ENCODE results near the gene EFL1. TPM values are rescaled to one million over a fixed set of nuclear protein-coding genes. Genes with fewer than 3 reads are reported as not detected.

Gene EFL1
- total RNA-seq, 1 experiment from 2014 or later = 27.5 TPM

DNA sequence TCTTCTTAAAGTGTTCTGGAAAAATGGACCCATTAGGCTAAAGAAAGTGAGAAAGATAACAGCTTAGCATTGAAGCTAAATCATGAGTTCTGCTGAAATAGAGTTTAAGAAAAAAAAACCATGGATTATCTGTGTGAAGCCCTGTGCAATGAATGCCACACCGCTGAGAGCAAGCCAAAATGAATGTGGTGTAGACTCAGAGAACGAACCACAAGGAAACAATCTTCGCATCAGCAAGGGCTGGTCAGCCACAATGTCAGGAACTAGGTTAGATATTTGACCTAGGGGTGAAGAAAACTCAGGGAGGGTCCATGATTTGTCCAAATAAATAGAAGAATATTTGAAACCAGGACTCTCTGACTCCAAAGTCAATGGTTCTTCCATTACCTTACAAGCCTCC, 125.3 kb downstream of the EFL1 start:
- DNase-seq (ENCODE audit: low spot score) = no peak
- CTCF ChIA-PET = no interaction called here
- no peak for ATAC-seq
- Mint-ChIP-seq H3K4me1 (no peaks in the 10 kb centered on the region), H3K27me3 (ENCODE audit: low read depth) (no peaks in the 10 kb centered on the region), H3K4me3 (no peak overlapping the region), H3K27ac (no peak overlapping the region), H3K36me3 (no peaks in the 10 kb centered on the region; the same call in 1 of the 2 replicates), H3K9me3 (no peaks in the 10 kb centered on the region)
- TF ChIP-seq, protein P1, sequence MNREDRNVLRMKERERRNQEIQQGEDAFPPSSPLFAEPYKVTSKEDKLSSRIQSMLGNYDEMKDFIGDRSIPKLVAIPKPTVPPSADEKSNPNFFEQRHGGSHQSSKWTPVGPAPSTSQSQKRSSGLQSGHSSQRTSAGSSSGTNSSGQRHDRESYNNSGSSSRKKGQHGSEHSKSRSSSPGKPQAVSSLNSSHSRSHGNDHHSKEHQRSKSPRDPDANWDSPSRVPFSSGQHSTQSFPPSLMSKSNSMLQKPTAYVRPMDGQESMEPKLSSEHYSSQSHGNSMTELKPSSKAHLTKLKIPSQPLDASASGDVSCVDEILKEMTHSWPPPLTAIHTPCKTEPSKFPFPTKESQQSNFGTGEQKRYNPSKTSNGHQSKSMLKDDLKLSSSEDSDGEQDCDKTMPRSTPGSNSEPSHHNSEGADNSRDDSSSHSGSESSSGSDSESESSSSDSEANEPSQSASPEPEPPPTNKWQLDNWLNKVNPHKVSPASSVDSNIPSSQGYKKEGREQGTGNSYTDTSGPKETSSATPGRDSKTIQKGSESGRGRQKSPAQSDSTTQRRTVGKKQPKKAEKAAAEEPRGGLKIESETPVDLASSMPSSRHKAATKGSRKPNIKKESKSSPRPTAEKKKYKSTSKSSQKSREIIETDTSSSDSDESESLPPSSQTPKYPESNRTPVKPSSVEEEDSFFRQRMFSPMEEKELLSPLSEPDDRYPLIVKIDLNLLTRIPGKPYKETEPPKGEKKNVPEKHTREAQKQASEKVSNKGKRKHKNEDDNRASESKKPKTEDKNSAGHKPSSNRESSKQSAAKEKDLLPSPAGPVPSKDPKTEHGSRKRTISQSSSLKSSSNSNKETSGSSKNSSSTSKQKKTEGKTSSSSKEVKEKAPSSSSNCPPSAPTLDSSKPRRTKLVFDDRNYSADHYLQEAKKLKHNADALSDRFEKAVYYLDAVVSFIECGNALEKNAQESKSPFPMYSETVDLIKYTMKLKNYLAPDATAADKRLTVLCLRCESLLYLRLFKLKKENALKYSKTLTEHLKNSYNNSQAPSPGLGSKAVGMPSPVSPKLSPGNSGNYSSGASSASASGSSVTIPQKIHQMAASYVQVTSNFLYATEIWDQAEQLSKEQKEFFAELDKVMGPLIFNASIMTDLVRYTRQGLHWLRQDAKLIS (CRISPR knock-in tag; IDR thresholded peaks at IDR 0.05; ENCODE audit: borderline replicate concordance) = no peak
- TF ChIP-seq, protein P2, sequence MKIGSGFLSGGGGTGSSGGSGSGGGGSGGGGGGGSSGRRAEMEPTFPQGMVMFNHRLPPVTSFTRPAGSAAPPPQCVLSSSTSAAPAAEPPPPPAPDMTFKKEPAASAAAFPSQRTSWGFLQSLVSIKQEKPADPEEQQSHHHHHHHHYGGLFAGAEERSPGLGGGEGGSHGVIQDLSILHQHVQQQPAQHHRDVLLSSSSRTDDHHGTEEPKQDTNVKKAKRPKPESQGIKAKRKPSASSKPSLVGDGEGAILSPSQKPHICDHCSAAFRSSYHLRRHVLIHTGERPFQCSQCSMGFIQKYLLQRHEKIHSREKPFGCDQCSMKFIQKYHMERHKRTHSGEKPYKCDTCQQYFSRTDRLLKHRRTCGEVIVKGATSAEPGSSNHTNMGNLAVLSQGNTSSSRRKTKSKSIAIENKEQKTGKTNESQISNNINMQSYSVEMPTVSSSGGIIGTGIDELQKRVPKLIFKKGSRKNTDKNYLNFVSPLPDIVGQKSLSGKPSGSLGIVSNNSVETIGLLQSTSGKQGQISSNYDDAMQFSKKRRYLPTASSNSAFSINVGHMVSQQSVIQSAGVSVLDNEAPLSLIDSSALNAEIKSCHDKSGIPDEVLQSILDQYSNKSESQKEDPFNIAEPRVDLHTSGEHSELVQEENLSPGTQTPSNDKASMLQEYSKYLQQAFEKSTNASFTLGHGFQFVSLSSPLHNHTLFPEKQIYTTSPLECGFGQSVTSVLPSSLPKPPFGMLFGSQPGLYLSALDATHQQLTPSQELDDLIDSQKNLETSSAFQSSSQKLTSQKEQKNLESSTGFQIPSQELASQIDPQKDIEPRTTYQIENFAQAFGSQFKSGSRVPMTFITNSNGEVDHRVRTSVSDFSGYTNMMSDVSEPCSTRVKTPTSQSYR (CRISPR knock-in tag; IDR thresholded peaks at IDR 0.05) = no peak
- TF ChIP-seq SP1 (CRISPR knock-in tag; conservative IDR thresholded peaks at IDR 0.05) (no peak), JAZF1 (CRISPR knock-in tag; IDR thresholded peaks at IDR 0.05) (no peak), EMX1 (CRISPR knock-in tag; IDR thresholded peaks at IDR 0.05) (no peak), TP53 (CRISPR knock-in tag; IDR thresholded peaks at IDR 0.05) (no peak), IRF2 (CRISPR knock-in tag; IDR thresholded peaks at IDR 0.05; ENCODE audit: borderline replicate concordance, low read depth) (no peak), MXD4 (CRISPR knock-in tag; IDR thresholded peaks at IDR 0.05; ENCODE audit: borderline replicate concordance) (no peak), ELF4 (CRISPR knock-in tag; IDR thresholded peaks at IDR 0.05; ENCODE audit: low read depth) (no peak)
- TF ChIP-seq, protein P3, sequence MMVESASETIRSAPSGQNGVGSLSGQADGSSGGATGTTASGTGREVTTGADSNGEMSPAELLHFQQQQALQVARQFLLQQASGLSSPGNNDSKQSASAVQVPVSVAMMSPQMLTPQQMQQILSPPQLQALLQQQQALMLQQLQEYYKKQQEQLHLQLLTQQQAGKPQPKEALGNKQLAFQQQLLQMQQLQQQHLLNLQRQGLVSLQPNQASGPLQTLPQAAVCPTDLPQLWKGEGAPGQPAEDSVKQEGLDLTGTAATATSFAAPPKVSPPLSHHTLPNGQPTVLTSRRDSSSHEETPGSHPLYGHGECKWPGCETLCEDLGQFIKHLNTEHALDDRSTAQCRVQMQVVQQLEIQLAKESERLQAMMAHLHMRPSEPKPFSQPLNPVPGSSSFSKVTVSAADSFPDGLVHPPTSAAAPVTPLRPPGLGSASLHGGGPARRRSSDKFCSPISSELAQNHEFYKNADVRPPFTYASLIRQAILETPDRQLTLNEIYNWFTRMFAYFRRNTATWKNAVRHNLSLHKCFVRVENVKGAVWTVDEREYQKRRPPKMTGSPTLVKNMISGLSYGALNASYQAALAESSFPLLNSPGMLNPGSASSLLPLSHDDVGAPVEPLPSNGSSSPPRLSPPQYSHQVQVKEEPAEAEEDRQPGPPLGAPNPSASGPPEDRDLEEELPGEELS (CRISPR knock-in tag; IDR thresholded peaks at IDR 0.05) = no peak
- TF ChIP-seq, protein P4, sequence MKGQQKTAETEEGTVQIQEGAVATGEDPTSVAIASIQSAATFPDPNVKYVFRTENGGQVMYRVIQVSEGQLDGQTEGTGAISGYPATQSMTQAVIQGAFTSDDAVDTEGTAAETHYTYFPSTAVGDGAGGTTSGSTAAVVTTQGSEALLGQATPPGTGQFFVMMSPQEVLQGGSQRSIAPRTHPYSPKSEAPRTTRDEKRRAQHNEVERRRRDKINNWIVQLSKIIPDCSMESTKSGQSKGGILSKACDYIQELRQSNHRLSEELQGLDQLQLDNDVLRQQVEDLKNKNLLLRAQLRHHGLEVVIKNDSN (CRISPR knock-in tag; IDR thresholded peaks at IDR 0.05) = no peak
- TF ChIP-seq, protein P5, sequence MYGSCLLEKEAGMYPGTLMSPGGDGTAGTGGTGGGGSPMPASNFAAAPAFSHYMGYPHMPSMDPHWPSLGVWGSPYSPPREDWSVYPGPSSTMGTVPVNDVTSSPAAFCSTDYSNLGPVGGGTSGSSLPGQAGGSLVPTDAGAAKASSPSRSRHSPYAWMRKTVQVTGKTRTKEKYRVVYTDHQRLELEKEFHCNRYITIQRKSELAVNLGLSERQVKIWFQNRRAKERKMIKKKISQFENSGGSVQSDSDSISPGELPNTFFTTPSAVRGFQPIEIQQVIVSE (CRISPR knock-in tag; IDR thresholded peaks at IDR 0.05; ENCODE audit: borderline replicate concordance) = no peak
- POLR2A ChIA-PET = no interaction called here

DNA sequence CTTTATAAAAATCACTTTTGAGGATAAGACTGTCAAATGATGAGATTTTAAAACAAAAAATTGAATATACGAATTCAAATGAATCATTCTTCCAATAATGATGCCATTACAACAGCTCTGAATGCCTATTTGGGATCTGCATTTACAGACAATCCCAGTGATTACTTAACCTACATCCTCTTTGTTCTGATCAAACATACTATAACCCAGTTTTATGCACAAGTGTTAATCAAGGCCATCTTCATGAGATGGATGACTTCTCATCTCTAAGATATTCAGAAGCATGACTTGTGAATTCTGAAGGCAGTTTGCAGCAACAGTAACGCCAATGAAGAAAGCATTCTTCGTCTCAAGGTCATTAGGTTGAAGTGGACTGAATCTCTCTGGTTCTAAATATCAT, 126.4 kb downstream of the EFL1 start:
- H3K27ac Mint-ChIP-seq = no peak overlapping the region
- TF ChIP-seq FOXP1 (CRISPR knock-in tag; IDR thresholded peaks at IDR 0.05; ENCODE audit: borderline replicate concordance) (no peak), ETV6 (CRISPR knock-in tag; IDR thresholded peaks at IDR 0.05) (no peak), ZNF138 (CRISPR knock-in tag; conservative IDR thresholded peaks at IDR 0.05) (no peak), ZNF219 (CRISPR knock-in tag; IDR thresholded peaks at IDR 0.05; ENCODE audit: borderline replicate concordance) (no peak), GRHL2 (CRISPR knock-in tag; IDR thresholded peaks at IDR 0.05; ENCODE audit: insufficient replicate concordance, severe bottlenecking) (no peak), NFYB (CRISPR knock-in tag; conservative IDR thresholded peaks at IDR 0.05; ENCODE audit: low read depth) (no peak), NFATC4 (CRISPR knock-in tag; IDR thresholded peaks at IDR 0.05) (no peak), ELF4 (CRISPR knock-in tag; IDR thresholded peaks at IDR 0.05; ENCODE audit: low read depth) (no peak), CREB1 (CRISPR knock-in tag; IDR thresholded peaks at IDR 0.05) (no peak)
- TF ChIP-seq, protein P6, sequence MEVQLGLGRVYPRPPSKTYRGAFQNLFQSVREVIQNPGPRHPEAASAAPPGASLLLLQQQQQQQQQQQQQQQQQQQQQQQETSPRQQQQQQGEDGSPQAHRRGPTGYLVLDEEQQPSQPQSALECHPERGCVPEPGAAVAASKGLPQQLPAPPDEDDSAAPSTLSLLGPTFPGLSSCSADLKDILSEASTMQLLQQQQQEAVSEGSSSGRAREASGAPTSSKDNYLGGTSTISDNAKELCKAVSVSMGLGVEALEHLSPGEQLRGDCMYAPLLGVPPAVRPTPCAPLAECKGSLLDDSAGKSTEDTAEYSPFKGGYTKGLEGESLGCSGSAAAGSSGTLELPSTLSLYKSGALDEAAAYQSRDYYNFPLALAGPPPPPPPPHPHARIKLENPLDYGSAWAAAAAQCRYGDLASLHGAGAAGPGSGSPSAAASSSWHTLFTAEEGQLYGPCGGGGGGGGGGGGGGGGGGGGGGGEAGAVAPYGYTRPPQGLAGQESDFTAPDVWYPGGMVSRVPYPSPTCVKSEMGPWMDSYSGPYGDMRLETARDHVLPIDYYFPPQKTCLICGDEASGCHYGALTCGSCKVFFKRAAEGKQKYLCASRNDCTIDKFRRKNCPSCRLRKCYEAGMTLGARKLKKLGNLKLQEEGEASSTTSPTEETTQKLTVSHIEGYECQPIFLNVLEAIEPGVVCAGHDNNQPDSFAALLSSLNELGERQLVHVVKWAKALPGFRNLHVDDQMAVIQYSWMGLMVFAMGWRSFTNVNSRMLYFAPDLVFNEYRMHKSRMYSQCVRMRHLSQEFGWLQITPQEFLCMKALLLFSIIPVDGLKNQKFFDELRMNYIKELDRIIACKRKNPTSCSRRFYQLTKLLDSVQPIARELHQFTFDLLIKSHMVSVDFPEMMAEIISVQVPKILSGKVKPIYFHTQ (CRISPR knock-in tag; IDR thresholded peaks at IDR 0.05) = no peak
- TF ChIP-seq, protein P7, sequence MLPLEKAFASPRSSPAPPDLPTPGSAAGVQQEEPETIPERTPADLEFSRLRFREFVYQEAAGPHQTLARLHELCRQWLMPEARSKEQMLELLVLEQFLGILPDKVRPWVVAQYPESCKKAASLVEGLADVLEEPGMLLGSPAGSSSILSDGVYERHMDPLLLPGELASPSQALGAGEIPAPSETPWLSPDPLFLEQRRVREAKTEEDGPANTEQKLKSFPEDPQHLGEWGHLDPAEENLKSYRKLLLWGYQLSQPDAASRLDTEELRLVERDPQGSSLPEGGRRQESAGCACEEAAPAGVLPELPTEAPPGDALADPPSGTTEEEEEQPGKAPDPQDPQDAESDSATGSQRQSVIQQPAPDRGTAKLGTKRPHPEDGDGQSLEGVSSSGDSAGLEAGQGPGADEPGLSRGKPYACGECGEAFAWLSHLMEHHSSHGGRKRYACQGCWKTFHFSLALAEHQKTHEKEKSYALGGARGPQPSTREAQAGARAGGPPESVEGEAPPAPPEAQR (CRISPR knock-in tag; IDR thresholded peaks at IDR 0.05) = no peak
- ATAC-seq (no peak), DNase-seq (ENCODE audit: low spot score) (no peak)
- H3K4me1 Mint-ChIP-seq = no peaks in the 10 kb centered on the region
- no peaks in the 10 kb centered on the region for H3K27me3 Mint-ChIP-seq (ENCODE audit: low read depth)
- no peak overlapping the region for H3K4me3 Mint-ChIP-seq
- ChIA-PET POLR2A (no interaction called here), CTCF (interaction anchor here (2.5 kb wide), 1 partner anchor 27 kb away, joined by 12 read pairs; no protein-coding TSS in a partner anchor)
- H3K9me3 Mint-ChIP-seq = no peaks in the 10 kb centered on the region
- H3K36me3 Mint-ChIP-seq = no peaks in the 10 kb centered on the region; the same call in 1 of the 2 replicates

Data from WTC11 (cell line).